ENCODE data around the gene MPRIP. TPM values are rescaled to one million over a fixed set of nuclear protein-coding genes. Genes with fewer than 3 reads are reported as not detected.

MPRIP gene
- total and polyA plus RNA-seq, 2 donors (not counting 1 experiment from before 2014, with no cell fraction given) = 130 to 299 TPM

DNA sequence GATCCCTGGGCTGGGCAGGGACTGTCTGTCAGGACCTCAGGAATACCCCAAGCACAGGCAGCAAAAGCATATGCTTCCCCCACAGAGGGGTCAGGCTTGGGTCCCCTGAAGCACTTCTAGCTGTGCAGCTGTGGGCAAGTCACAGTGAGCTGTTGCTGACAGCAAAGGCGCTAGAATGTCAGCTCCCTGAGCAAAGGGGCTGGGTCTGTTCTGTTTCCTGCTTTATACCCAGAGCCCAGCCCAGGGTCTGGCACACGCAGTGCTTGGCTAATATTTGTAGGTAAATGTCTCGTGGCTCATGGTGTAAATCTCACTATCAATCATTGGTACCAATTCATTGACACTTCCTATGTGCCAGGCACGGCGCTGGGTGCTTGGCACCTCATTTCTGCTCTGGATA lies 16.6 kb upstream of the MPRIP start:
- Histone ChIP-seq H2AFZ (ENCODE audit: insufficient read depth, low read depth, low read length, poor library complexity, severe bottlenecking) (no peak overlapping the region), H3K36me3 (replicated peaks in 1 of 2; ENCODE audit: control extremely low read depth in 1 of 2, control insufficient read depth in 1 of 2, extremely low read depth in 1 of 2, insufficient read depth in 2 of 2, low read length in 1 of 2) (no peaks in the 10 kb centered on the region), H4K20me1 (ENCODE audit: control insufficient read depth, insufficient read depth, low read length, poor library complexity, severe bottlenecking) (no peaks in the 10 kb centered on the region), H3K4me1 (ENCODE audit: control insufficient read depth in 2 of 2, insufficient read depth in 2 of 2, low read length in 2 of 2) (peaks cover 25 to 26% of the 10 kb centered on the region in 2 donors), H3K4me2 (replicated peaks; ENCODE audit: low read depth, low read length, poor library complexity, severe bottlenecking) (no peak overlapping the region), H3K9me3 (ENCODE audit: control extremely low read depth in 1 of 3, control insufficient read depth in 2 of 3, insufficient read depth in 1 of 3, low read length in 2 of 3) (peaks cover 0 to 2% (median 0%) of the 10 kb centered on the region in 3 donors), H3K27me3 (replicated peaks in 1 of 4; ENCODE audit: control extremely low read depth in 1 of 4, control insufficient read depth in 3 of 4, insufficient read depth in 4 of 4, low read length in 3 of 4) (peaks cover 0 to 3% (median 0%) of the 10 kb centered on the region in 4 experiments), H3K27ac (ENCODE audit: low read length in 2 of 2) (no peak overlapping the region), H3K4me3 (ENCODE audit: control extremely low read depth in 1 of 5, extremely low read depth in 1 of 5, insufficient read depth in 1 of 5, low read depth in 2 of 5, low read length in 4 of 5) (no peak overlapping the region), H3K9ac (ENCODE audit: low read length) (no peak overlapping the region), H3K79me2 (ENCODE audit: control insufficient read depth, insufficient read depth, low read length) (peaks cover 3% of the 10 kb centered on the region)
- Mint-ChIP-seq H3K27ac (no peak overlapping the region), H3K4me3 (no peak overlapping the region), H3K4me1 (peaks cover 25% of the 10 kb centered on the region), H3K27me3 (no peaks in the 10 kb centered on the region), H3K9me3 (ENCODE audit: insufficient read depth) (no peaks in the 10 kb centered on the region)
- intact Hi-C loops (cut with micrococcal nuclease) = no loop called here
- TF ChIP-seq, protein P1, sequence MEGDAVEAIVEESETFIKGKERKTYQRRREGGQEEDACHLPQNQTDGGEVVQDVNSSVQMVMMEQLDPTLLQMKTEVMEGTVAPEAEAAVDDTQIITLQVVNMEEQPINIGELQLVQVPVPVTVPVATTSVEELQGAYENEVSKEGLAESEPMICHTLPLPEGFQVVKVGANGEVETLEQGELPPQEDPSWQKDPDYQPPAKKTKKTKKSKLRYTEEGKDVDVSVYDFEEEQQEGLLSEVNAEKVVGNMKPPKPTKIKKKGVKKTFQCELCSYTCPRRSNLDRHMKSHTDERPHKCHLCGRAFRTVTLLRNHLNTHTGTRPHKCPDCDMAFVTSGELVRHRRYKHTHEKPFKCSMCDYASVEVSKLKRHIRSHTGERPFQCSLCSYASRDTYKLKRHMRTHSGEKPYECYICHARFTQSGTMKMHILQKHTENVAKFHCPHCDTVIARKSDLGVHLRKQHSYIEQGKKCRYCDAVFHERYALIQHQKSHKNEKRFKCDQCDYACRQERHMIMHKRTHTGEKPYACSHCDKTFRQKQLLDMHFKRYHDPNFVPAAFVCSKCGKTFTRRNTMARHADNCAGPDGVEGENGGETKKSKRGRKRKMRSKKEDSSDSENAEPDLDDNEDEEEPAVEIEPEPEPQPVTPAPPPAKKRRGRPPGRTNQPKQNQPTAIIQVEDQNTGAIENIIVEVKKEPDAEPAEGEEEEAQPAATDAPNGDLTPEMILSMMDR (IDR thresholded peaks at IDR 0.05) = no peak
- POLR2A ChIA-PET = interaction anchor here (1.2 kb wide), 1 partner anchor 9 kb away, joined by 3 read pairs; no protein-coding TSS in a partner anchor
- ATAC-seq (ENCODE audit: low read depth) (no peak), DNase-seq (no peak)
- CTCF ChIA-PET = no interaction called here
- 67% methylated on average over 1 of the region's 5 CpGs for WGBS (ENCODE audit: insufficient coverage)

DNA sequence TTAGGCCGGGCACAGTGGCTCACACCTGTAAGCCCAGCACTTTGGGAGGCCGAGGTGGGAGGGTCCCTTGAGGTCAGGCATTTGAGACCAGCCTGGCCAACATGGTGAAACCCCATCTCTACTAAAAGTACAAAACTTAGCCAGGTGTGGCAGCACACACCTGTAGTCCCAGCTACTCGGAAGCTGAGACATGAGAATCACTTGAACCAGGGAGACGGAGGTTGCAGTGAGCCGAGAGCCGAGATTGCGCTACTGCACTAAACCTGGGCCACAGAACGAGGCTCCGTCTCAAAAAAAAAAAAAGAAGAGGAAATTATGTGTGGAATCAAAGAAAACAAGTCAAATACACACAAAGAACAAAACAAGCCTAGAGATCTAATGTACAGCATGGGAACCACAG lies 16.1 kb upstream of the MPRIP start:
- H3K4me3 Mint-ChIP-seq = no peak overlapping the region
- Histone ChIP-seq H3K4me2 (replicated peaks; ENCODE audit: low read depth, low read length, poor library complexity, severe bottlenecking) (no peak overlapping the region), H4K20me1 (ENCODE audit: control insufficient read depth, insufficient read depth, low read length, poor library complexity, severe bottlenecking) (no peaks in the 10 kb centered on the region), H3K27ac (ENCODE audit: low read length in 2 of 2) (no peak overlapping the region), H3K36me3 (replicated peaks in 1 of 2; ENCODE audit: control extremely low read depth in 1 of 2, control insufficient read depth in 1 of 2, extremely low read depth in 1 of 2, insufficient read depth in 2 of 2, low read length in 1 of 2) (no peaks in the 10 kb centered on the region), H3K9me3 (ENCODE audit: control extremely low read depth in 1 of 3, control insufficient read depth in 2 of 3, insufficient read depth in 1 of 3, low read length in 2 of 3) (peaks cover 0 to 2% (median 0%) of the 10 kb centered on the region in 3 donors), H3K79me2 (ENCODE audit: control insufficient read depth, insufficient read depth, low read length) (peaks cover 3% of the 10 kb centered on the region), H3K4me3 (ENCODE audit: control extremely low read depth in 1 of 5, extremely low read depth in 1 of 5, insufficient read depth in 1 of 5, low read depth in 2 of 5, low read length in 4 of 5) (no peak overlapping the region), H3K9ac (ENCODE audit: low read length) (no peak overlapping the region), H2AFZ (ENCODE audit: insufficient read depth, low read depth, low read length, poor library complexity, severe bottlenecking) (no peak overlapping the region), H3K4me1 (ENCODE audit: control insufficient read depth in 2 of 2, insufficient read depth in 2 of 2, low read length in 2 of 2) (peaks cover 25 to 26% of the 10 kb centered on the region in 2 donors), H3K27me3 (replicated peaks in 1 of 4; ENCODE audit: control extremely low read depth in 1 of 4, control insufficient read depth in 3 of 4, insufficient read depth in 4 of 4, low read length in 3 of 4) (peaks cover 0 to 3% (median 0%) of the 10 kb centered on the region in 4 experiments)
- H3K27ac Mint-ChIP-seq = no peak overlapping the region
- DNase-seq = no peak
- 97% methylated on average over 4 of the region's 9 CpGs for WGBS (ENCODE audit: insufficient coverage)
- peaks cover 26% of the 10 kb centered on the region for H3K4me1 Mint-ChIP-seq
- CTCF ChIA-PET = no interaction called here
- H3K27me3 Mint-ChIP-seq = no peaks in the 10 kb centered on the region
- no peaks in the 10 kb centered on the region for H3K9me3 Mint-ChIP-seq (ENCODE audit: insufficient read depth)
- TF ChIP-seq, protein P1 (IDR thresholded peaks at IDR 0.05) = no peak
- no peak for TF ChIP-seq EZH2 (IDR thresholded peaks at IDR 0.05; ENCODE audit: borderline replicate concordance, insufficient read depth, low read depth, low read length, poor library complexity, severe bottlenecking)
- POLR2A ChIA-PET = interaction anchor here (1.2 kb wide), 1 partner anchor 10 kb away, joined by 3 read pairs; no protein-coding TSS in a partner anchor
- ATAC-seq (ENCODE audit: low read depth) = no peak
- intact Hi-C loops (cut with micrococcal nuclease) = no loop called here
